Stimulated activated CD4-positive, alpha-beta T cell treated with anti-CD3 and anti-CD28 coated beads, Interleukin-12 subunit alpha, Interleukin-12 subunit beta, amount 100 ng/mL, for 24 hours (primary cell): ENCODE results near the gene PHKB.

ENCODE experiments used
- DNase-seq, 2 experiments: peaks; one replicate each; pipeline ENCODE4 v3.0.0-alpha.2; 2020; ENCODE audit warnings: low read depth in 2 of 2

The PHKB gene

GRCh38 chr16:47728205-47728604, 267.1 kb downstream of the PHKB start:
- DNase-seq: no peak

- DNase-seq: no peak
Measured at GRCh38 chr16:47729701-47730100, 268.6 kb downstream of the PHKB start.

GRCh38 chr16:47731252-47731651, 270.1 kb downstream of the PHKB start:
- DNase-seq: no peak

- no peak for DNase-seq
Measured at GRCh38 chr16:47732122-47732521, 271.0 kb downstream of the PHKB start.

GRCh38 chr16:47732523-47733111, 271.5 kb downstream of the PHKB start:
- DNase-seq: peak in 1 of 2 experiments; percentile 7

GRCh38 chr16:47734081-47734857, 273.1 kb downstream of the PHKB start:
- DNase-seq: no peak

GRCh38 chr16:47734987-47735594, 274.0 kb downstream of the PHKB start:
- DNase-seq: no peak

- DNase-seq: no peak
Measured at GRCh38 chr16:47750371-47750770, 289.2 kb downstream of the PHKB start.
